Prostate gland (tissue), 2 donors: Measurements from ENCODE around the gene MRPS6.

Experiments used
- POLR2A ChIP-seq: fragments of 450-650 bp; IDR thresholded peaks from one replicate; pipeline ENCODE4 v1.6.1; 2016; ENCODE audit warnings: antibody characterized with exemption, mild to moderate bottlenecking
- POLR2AphosphoS5 ChIP-seq: sonication (generic); formaldehyde crosslinking; IDR thresholded peaks from one replicate; pipeline ENCODE4 v1.6.1; 2017; ENCODE audit warnings: antibody characterized with exemption
- TF ChIP-seq, protein P1 (sequence below), 4 experiments: fragments of 200-600 bp in 2 of 4; fragments of 450-650 bp in 2 of 4; sonication (generic) in 2 of 4; IDR thresholded peaks; 1 replicate in 3 of 4; 2 replicates in 1 of 4; pipeline ENCODE4 v1.5.1; 2016 to 2019; ENCODE audit warnings: antibody characterized with exemption in 4 of 4, mild to moderate bottlenecking in 2 of 4, moderate library complexity in 2 of 4

DNA sequence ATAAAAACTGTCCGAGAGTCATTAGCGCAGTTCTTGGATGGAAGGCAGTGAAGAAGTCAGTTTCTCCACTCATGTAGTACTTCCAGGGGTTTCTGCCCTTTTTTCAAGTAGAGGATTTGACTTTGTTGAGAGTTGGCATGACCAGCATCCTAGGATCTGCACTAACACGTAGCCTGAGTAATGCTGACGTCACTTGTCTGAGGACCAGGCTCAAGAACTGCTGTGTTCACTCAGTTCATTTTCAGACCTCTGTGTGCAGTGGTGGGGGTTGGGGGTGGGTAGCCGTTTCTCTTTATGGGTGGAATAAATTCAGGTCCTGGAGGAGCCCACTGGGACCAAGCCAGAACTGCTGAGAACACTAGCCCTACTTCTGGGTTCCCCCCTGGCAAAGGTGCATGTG is 53.3 kb downstream of the MRPS6 start:
- TF ChIP-seq POLR2AphosphoS5 (no peak), POLR2A (no peak)
- TF ChIP-seq, protein P1, sequence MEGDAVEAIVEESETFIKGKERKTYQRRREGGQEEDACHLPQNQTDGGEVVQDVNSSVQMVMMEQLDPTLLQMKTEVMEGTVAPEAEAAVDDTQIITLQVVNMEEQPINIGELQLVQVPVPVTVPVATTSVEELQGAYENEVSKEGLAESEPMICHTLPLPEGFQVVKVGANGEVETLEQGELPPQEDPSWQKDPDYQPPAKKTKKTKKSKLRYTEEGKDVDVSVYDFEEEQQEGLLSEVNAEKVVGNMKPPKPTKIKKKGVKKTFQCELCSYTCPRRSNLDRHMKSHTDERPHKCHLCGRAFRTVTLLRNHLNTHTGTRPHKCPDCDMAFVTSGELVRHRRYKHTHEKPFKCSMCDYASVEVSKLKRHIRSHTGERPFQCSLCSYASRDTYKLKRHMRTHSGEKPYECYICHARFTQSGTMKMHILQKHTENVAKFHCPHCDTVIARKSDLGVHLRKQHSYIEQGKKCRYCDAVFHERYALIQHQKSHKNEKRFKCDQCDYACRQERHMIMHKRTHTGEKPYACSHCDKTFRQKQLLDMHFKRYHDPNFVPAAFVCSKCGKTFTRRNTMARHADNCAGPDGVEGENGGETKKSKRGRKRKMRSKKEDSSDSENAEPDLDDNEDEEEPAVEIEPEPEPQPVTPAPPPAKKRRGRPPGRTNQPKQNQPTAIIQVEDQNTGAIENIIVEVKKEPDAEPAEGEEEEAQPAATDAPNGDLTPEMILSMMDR (IDR thresholded peaks at IDR 0.05) = no peak
